Suprapubic skin (tissue), 4 donors: ENCODE results near the gene UNC13B. TPM values are rescaled to one million over a fixed set of nuclear protein-coding genes. Genes with fewer than 3 reads are reported as not detected.

Source experiments
- DNase-seq, 2 donors: peaks; one replicate each; pipeline ENCODE4 v3.0.0-alpha.2; 2019; ENCODE audit warnings: low spot score in 2 of 2
- H3K27ac ChIP-seq: fragments of 200-600 bp; sonication (generic); one replicate; pipeline ENCODE4 v1.5.1; 2019
- H3K27me3 ChIP-seq: fragments of 200-600 bp; sonication (generic); one replicate; pipeline ENCODE4 v1.5.1; 2019
- H3K36me3 ChIP-seq: fragments of 200-600 bp; sonication (generic); one replicate; pipeline ENCODE4 v1.5.1; 2019
- H3K4me1 ChIP-seq: fragments of 200-600 bp; sonication (generic); one replicate; pipeline ENCODE4 v1.5.1; 2019
- H3K4me3 ChIP-seq: fragments of 200-600 bp; sonication (generic); one replicate; pipeline ENCODE4 v1.5.1; 2019; ENCODE audit warnings: mild to moderate bottlenecking
- H3K9me3 ChIP-seq: fragments of 200-600 bp; sonication (generic); one replicate; pipeline ENCODE4 v1.5.1; 2019
- CTCF ChIP-seq, 2 donors: fragments of 200-600 bp in 1 of 2; fragments of 450-650 bp in 1 of 2; sonication (generic) in 1 of 2; IDR thresholded peaks; one replicate each; pipeline ENCODE4 v1.5.1; 2016 to 2019; ENCODE audit warnings: antibody characterized with exemption in 2 of 2, mild to moderate bottlenecking in 1 of 2, moderate library complexity in 1 of 2
- EP300 ChIP-seq: sonication (generic); formaldehyde crosslinking; IDR thresholded peaks from one replicate; pipeline ENCODE4 v1.6.1; 2017; ENCODE audit warnings: antibody characterized with exemption
- POLR2A ChIP-seq, 2 donors: fragments of 450-650 bp; IDR thresholded peaks; one replicate each; pipeline ENCODE4 v1.6.1; 2017; ENCODE audit warnings: antibody characterized with exemption in 2 of 2, mild to moderate bottlenecking in 2 of 2, moderate library complexity in 2 of 2
- POLR2AphosphoS5 ChIP-seq, 3 donors: sonication (generic); formaldehyde crosslinking; IDR thresholded peaks; one replicate each; pipeline ENCODE4 v1.6.1; 2017; ENCODE audit warnings: antibody characterized with exemption in 3 of 3
- WGBS: methylation state at CpG from one replicate; pipeline ENCODE4 v1.1.5; 2018; 5-methylcytosine and 5-hydroxymethylcytosine counted together
- total RNA-seq, 4 donors: library from RNA; depleted of rRNA; stranded (reverse); fragments of >200 nt; gene quantifications; one replicate each; pipeline ENCODE4 v1.1.0, GENCODE V29; 2016

Gene UNC13B
- total RNA-seq, 4 donors from 2014 or later: 27.8 to 43.2 (median 30.6) TPM

- H3K36me3 ChIP-seq: no peaks in the 10 kb centered on the region
- no peak overlapping the region for H3K4me3 ChIP-seq
- WGBS: 79% methylated on average over 4 of the region's 4 CpGs
- DNase-seq: no peak
- no peaks in the 10 kb centered on the region for H3K4me1 ChIP-seq
- TF ChIP-seq EP300: no peak
- TF ChIP-seq POLR2A (IDR thresholded peaks at IDR 0.05): no peak
- no peak for TF ChIP-seq POLR2AphosphoS5 (IDR thresholded peaks at IDR 0.05)
- no peak for TF ChIP-seq CTCF (IDR thresholded peaks at IDR 0.05)
- H3K9me3 ChIP-seq: no peaks in the 10 kb centered on the region
- H3K27me3 ChIP-seq: no peaks in the 10 kb centered on the region
- H3K27ac ChIP-seq: no peak overlapping the region
Observed at GRCh38 chr9:35198191-35198590, 36.4 kb downstream of the UNC13B start.

- Histone ChIP-seq H3K4me1 (no peaks in the 10 kb centered on the region), H3K36me3 (no peaks in the 10 kb centered on the region), H3K4me3 (no peak overlapping the region), H3K27ac (no peak overlapping the region), H3K9me3 (peaks cover 16% of the 10 kb centered on the region), H3K27me3 (no peaks in the 10 kb centered on the region)
- no peak for TF ChIP-seq POLR2AphosphoS5 (IDR thresholded peaks at IDR 0.05)
- TF ChIP-seq EP300: no peak
- no peak for TF ChIP-seq CTCF (IDR thresholded peaks at IDR 0.05)
- no peak for TF ChIP-seq POLR2A (IDR thresholded peaks at IDR 0.05)
- DNase-seq: no peak
- 85% methylated on average over 2 of the region's 2 CpGs for WGBS
Observed at GRCh38 chr9:35203528-35203927, 41.7 kb downstream of the UNC13B start.

GRCh38 chr9:35205340-35205739, 43.5 kb downstream of the UNC13B start:
- Histone ChIP-seq H3K4me3 (no peak overlapping the region), H3K27me3 (no peaks in the 10 kb centered on the region), H3K27ac (no peak overlapping the region), H3K4me1 (no peaks in the 10 kb centered on the region), H3K9me3 (peaks cover 16% of the 10 kb centered on the region), H3K36me3 (no peaks in the 10 kb centered on the region)
- TF ChIP-seq EP300 (no peak), POLR2A (IDR thresholded peaks at IDR 0.05) (no peak), POLR2AphosphoS5 (IDR thresholded peaks at IDR 0.05) (no peak), CTCF (IDR thresholded peaks at IDR 0.05) (no peak)
- no peak for DNase-seq
- 71% methylated on average over 1 of the region's 1 CpG for WGBS

- Histone ChIP-seq H3K4me1 (no peaks in the 10 kb centered on the region), H3K9me3 (no peaks in the 10 kb centered on the region), H3K4me3 (no peak overlapping the region), H3K27me3 (no peaks in the 10 kb centered on the region), H3K36me3 (no peaks in the 10 kb centered on the region), H3K27ac (no peak overlapping the region)
- TF ChIP-seq POLR2A (IDR thresholded peaks at IDR 0.05) (no peak), EP300 (no peak), POLR2AphosphoS5 (IDR thresholded peaks at IDR 0.05) (no peak), CTCF (IDR thresholded peaks at IDR 0.05) (no peak)
- DNase-seq: no peak
- WGBS: 99% methylated on average over 4 of the region's 4 CpGs
Observed at GRCh38 chr9:35211854-35212253, 50.0 kb downstream of the UNC13B start.

- no peak for TF ChIP-seq CTCF (IDR thresholded peaks at IDR 0.05)
- Histone ChIP-seq H3K36me3 (no peaks in the 10 kb centered on the region), H3K9me3 (no peaks in the 10 kb centered on the region), H3K4me1 (no peaks in the 10 kb centered on the region), H3K27me3 (no peaks in the 10 kb centered on the region), H3K4me3 (no peak overlapping the region), H3K27ac (no peak overlapping the region)
- no peak for DNase-seq
- 89% methylated on average over 6 of the region's 6 CpGs for WGBS
Observed at GRCh38 chr9:35220659-35221338, 59.0 kb downstream of the UNC13B start.
